GM21619 (cell line): ENCODE measurements around the gene HS6ST1.

Experiments used
- ATAC-seq: cut with Tn5 transposase; IDR thresholded peaks from one replicate; pipeline ENCODE4 v1.9.1; 2021; ENCODE audit not compliant: unreplicated experiment

The HS6ST1 gene

DNA sequence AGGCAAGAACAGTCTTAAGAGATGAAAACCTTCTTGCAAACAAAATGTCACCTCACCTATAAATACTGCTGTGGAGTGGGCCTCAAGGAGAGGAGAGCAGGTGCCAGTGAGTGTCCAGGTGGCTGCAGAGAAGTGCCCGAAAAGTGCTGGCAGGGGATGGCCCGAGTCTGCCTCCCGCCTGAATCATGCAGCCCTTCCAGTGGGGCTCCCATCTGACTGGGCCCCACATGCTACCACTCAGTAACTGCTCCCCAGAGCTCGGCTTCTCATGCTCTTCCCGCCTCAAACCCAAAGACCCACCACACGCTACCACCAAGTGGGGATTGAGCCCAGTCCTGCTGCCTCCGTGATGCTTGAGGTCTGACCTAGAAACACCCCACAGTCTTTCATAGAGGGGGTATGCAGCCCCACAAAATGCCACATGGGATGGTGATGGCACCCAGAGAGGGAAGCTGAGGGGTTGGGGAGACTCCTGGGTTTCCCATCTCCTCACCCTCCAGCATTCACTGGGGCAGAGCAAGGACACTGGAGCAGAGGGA, 7.4 kb downstream of the HS6ST1 start:
- no peak for ATAC-seq

DNA sequence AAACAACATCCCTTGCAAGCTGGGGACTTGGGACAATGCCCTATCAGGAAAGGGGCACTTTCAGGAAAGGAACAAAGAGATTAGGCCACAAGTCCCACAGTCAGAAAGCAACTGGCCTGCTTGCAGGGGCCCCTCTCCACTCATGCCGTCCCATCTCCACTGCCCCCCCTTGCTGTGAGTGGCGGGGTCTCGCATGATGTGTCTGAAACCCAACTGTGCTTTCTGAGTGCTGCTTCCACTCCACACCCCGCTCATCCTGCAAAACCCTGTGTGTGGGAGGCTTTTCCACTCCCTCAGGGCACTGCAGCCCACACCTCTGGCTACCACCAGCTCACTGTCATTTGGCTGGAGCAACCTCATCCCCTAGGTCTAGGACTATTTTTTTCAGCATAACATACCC, 7.9 kb downstream of the HS6ST1 start:
- no peak for ATAC-seq

DNA sequence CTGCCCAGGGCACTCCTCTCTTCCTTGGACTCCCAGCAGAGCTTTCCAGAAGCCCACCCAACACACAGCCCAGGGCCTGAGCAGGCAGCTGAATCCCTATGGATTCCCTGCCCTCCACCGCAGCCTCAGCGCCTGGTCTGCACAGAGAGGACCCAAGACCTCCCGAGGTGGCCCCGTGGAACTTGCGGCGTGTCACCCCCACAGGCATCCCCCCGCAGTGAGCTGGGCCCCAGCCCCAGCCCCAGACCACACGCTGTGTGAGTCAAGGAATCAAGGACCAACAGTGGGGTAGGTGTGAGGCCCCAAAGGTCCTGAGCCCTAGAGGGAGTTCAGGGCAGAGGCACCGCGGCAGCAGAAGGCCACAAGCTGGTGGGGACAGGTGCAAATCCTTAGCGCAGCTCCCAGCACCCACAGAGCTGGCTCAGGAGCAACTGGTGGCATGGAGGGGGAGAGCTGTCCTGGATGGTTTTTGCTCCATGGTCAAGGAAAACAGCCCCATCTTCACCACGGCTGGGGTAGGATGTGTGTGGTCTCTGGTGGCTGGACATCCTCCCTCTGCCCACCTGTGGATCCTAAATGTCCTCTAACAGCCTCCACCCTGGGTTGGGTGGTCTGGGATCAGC, 8.5 kb downstream of the HS6ST1 start:
- no peak for ATAC-seq

DNA sequence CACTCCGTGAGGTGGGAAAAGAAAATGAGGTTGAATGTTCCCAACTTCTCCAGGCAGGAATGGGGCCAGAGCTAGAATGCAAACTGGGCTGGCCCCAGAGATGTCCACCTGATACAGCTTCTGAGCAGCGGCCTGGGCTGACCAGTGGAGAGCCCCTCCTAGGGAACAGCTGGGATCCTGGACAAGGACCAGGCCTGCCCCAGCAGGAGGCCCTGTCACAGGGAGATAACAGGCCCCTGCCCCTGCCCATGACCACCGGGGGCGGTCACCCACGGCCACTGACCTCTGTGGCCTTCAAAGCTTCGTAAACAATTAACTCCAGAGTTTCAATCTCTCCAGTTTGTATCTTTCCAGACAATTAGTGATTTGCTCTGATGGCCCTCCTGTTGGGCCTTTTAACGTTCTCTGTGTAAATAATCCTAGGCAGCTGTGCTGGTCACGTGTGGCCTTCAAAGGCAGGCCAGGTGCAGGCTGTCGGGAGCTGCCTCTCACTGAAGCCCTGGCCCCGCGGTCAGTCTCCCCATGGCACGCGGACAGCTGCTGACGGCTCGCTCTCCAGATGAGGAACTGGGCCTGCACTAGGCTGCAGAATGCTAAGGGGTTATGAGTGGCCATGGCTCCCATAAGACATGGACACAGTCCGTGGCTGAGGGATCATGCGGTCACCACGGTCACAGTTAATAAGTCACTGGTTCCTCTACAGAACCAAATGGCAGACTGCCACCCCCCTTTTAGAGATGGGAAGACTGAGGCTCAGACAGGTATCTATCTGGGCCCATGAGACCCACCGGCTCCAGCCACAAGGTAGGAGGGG, 9.2 kb downstream of the HS6ST1 start:
- ATAC-seq: no peak

DNA sequence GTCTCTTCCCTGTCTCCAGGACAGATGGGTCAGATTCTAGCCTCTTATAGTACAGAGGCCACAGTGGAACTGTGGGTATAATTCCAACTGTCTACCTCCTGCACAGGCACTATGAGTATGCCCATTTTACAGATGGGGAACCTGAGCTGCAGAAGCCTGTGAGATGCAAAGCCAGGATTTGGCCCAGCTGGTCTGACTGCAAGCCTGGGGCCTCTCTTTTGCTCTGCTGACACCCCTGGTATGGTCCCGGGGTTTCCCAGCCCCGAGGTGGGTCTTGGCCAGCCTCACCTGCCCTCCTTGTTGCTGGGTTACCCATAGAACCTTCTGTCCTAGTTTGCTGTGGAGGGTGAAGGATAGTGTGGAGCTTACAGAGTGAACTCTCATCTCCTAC, 9.8 kb downstream of the HS6ST1 start:
- ATAC-seq: no peak

DNA sequence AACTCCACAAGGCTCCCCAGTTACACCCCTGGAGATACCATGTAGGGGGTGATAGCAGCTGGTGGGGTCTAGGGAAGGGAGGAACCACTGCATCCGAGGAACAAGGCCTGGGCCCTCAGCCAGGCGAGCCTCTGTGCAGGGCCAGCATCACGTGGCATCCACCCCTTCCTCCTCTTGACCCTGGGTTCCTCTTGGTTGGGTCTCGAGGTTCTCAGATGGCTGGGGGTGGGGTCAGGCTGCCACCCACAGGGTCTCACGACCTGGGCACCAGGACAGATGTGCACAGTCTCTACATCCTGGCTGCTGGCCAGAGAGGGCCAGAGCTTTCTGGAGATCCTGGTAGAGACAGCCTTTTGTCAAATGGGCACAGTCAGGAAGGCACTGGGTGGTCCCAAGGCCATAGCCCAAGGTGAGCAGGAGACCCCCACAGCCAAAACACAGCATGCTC, 10.4 kb downstream of the HS6ST1 start:
- no peak for ATAC-seq

DNA sequence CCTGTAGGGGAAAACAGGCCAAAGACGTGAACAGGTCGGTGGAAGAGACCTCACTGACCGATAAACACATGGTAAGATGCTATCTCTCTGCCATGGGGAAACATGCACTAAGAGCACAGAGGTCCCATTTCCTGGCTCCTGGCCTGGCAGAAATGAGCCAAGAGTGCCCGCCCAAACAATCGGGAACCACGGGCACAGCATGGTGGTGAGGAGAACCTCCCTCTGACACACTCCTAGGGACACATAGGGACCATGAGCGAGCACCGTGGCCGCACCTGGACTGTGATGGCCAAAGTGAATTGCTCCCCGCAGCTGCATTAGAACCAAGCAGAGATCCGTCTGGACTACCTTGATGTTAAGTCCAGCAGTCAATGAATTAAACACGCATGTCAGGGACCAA, 11.1 kb downstream of the HS6ST1 start:
- no peak for ATAC-seq

DNA sequence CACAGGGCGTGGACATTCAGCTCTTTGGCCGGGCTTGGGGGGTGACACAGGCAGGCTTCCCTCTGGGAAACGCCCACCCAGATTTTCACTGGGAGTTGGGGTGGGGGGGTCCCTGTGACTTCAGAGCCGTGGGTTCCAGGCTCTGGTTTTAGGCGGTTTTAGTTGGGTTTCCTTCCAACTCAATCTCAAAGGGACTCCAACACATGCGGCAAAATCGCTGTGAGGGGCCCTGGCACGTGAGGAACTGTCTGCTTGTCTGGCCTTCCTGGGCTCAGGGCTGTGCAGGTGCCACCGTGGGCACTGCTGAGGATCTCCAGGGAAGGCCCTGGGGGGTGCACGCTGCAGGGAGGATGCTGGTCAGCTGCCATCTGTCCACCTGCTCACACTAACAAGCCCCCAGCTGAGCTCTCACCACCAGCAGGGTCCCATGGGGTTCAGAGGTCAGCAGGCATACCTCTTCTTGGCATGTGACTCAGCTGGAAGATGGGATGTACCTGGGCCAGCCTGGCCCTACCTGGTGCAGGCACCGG, 11.7 kb downstream of the HS6ST1 start:
- ATAC-seq: no peak

DNA sequence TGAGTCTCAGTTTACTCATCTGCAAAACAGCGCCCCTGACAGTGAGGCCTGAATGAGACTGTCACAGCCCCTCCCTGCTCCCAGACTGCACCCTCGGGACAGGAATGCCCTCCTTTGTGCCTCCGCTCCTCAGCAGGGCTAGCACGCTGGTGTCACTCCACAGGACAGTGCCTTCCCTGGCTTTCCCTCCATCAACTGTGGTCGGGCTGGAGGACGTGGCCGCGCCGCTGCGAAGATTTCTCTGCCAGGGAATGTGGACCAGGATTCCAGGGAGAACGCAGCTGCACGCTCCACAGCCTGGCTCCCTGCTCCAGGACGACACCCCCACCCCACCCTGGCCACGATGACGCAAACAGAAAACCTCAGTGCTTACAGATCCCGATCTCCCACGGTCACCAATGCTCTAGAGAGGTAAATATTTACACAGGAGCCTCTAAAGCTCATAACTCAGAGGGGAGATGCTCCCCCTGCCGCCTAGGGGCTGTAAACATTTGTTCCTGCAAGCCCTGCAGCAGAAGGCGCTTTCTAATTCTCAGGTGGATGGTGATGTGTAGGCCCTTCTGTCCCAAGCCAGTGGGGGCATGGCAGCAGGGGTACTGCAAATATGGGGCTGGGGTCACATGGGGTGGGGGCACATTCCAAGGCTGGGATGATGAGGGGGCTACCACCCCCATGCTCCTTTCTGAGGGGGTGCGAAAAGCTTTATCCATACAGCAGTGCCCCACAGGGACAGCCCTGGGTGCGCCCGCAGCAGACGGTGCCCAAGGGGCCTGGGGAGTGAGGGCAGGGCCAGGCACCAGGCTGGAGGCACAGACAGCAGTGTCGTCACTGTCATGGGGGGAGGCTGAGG, 12.4 kb downstream of the HS6ST1 start:
- no peak for ATAC-seq

DNA sequence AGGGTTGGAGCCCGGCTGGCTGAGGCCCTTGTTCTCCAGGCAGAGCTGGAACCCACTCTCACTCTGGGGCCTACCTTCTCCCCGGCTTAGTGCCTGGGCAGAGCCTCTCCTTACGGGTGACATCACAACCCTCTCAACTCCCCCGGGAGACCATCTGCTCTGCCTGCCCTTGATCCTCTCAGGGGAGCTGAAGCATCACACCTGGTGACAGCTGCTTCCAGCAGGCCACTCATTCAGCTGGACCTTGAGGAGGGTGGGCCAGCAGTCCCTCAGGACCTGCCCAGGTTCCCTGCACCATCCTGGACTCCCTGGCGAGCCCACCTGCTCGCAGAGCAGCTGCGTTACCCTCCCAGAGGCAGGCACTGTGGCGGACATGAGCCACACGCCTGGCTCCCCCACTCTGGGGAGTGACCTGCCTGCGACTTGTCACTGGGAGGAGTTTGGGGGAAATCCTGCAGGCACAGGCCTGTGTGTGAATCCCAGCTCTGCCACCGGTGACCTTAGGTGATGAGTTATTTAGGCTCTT, 13.1 kb downstream of the HS6ST1 start:
- ATAC-seq: peak; percentile 80

DNA sequence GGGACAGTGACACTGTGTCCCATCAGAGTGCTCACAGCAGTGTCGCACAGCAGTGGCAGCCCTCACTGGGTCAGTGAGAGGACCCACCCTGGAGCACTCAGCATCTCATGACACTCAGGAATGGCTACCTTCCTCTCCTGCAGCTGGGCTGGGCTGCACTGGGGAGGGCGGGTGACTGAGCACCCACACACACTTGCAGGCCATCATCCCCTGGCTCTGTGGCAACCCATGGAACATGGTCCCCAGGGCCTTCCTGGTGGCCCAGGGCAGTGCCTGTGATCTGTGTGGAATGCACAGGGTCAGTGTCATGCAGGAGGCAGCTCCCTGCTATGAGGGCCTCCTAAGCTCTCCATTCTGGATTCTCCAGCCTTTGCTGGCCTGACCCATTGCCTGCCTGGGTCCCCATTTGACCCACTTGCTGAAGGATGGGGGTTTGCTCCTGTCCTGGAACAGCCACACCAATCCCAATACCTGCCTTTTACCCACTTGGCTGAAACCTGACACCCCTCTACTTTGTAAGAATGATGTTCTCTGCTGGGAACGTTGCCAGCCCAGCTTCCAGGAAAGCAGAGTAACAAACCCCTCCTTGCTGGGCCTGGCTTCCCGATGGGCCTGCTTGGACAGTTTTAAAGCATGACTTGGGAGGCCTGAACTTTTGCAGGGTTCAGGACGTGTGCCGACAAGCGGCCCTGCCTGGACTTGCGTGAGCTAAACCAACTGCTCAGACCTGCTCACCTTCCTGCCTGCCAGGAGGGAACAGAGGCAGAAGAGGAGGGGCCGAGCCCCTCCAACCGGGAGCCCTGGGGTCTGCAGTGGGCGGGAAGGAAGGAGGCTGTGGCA, 13.7 kb downstream of the HS6ST1 start:
- ATAC-seq: no peak

DNA sequence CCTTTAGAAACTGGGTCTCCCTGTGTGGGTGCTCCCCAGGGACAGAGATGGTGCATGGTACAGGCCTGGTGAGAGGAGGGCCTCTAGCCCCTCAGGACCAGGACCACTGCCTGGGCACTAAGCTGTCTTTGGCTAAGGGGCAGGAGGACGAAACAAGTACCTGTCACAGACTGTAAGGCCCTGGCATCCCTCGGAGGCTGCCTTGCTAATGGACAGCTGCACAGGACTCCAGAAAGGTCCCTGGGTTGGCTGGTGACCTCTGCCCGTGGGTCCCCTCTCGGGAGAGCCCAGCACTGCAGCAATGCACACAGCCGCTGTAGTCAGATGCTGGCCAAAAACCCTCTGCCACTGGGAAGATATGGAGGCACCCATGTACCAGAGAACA, 14.3 kb downstream of the HS6ST1 start:
- ATAC-seq: no peak

DNA sequence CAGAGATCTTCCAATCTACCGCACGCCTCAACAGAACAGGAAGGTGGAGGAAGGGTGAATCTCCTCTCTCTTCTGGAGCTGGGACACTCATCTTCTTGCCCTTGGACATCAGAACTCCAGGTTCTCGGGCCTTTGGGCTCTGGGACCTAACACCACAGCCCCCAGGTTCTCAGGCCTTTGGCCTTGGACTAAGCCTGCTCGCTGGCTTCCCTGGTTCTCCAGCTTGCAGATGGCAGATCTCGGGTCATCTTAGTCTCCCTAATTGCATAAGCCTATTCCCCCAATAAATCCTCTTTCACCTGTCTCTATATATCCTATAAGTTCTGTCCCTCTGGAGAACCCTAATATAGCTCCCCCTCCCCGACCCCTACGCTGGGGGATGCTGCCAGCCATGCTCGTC, 14.8 kb downstream of the HS6ST1 start:
- ATAC-seq: no peak

DNA sequence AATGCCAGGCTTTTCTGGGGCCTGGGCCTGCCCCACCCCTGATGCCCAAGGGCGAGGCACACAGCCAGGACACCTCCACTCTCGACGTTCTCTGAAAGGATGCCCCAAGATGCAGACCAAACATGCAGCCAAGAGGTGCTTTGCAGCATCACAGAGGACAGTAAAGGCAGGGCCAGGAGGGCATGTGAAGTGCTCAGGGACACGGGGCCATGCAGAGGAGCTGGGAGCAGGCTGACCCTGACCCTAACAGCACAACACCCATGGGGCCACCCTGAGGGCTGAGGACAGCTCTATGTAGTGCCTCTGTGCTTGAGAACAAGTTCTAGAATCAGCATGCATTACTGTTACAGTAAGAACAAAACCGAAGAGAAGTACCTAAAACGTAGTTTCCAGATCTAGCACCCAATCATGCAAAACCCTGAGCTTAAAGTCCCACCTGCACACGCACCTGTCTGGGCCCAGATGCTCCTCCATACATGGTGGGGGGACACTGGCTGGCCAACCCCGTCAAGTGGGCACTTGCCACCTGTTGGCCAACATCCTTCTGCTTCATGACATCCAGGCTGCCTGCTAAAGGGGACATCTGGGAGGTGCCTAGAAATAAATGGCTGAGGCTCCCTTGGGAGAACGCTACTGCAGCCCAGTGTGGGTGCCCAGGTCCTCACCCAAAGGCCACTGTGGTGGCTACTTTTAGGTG, 15.4 kb downstream of the HS6ST1 start:
- no peak for ATAC-seq

DNA sequence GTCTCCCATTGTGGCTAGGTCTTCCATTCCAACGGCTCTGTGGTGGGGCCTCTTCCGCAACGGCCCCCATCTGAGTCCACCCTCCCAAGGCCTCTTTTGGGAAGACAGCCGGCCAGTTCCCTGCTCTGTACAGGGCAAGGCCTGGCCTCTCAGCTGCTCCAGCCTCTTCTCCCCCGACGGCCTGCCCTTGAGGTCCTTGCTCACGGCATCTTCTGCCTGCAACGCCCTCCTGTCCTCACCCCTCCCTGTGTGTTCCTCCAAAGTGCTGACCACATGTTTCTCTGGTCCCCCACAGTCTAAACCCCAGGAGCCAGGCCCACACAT, 16.0 kb downstream of the HS6ST1 start:
- ATAC-seq: no peak

DNA sequence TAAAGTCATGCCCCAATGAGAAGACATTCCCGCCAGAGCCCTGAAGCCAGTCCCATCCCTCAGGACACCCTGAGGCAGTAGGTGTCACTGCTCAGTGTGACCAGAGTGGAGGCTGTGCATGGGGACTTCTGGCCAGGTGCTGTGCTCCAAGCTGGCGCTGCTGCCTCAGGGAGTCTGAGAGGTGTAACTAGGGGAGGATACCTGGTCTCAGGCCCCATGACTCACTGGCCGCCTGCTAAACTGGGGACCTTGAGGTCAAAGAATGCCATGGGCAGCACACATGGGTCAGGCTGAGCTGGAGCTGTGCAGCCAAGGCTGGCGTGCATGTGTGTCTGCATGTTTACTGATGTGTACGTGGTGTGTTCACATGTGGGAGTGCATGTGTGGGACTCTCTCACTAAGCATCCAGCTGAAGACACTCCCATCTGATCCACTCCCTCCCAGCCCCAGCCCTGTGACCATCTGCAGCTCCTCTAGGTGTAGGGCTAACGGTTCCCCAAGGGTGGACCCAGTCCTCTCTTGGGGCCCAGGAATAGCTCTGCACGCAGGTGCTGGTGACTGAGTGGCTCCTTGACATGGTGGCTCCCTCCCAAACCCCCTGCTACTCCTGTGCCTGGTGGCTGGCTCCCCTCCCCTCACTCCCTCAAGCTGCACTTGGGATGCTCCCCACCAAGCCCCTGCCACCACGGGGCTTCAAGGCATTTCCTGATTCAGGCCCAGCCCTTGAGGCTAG, 16.5 kb downstream of the HS6ST1 start:
- no peak for ATAC-seq

DNA sequence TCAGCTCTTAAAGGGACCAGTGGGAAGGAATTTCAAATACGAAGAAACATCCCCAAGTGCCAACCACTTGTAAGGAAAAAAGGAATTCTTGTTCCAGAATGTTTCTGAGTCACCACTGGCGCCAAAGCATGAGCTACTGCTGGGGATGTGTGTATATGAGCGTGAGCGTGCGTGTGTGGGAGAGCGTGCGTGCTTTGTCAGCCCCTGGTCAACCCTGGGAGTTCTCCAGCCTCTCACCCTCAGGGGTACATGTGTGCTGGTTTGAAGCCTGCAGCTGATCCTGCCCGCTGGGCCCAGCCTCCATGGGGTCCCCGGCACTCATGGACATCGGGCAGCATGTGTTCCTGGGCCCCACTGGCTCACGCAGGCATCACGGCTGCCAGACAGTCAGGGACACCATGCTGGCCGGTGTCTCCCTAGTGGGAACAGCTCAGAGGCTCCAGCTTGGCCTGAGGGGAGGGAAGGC, 17.1 kb downstream of the HS6ST1 start:
- no peak for ATAC-seq

DNA sequence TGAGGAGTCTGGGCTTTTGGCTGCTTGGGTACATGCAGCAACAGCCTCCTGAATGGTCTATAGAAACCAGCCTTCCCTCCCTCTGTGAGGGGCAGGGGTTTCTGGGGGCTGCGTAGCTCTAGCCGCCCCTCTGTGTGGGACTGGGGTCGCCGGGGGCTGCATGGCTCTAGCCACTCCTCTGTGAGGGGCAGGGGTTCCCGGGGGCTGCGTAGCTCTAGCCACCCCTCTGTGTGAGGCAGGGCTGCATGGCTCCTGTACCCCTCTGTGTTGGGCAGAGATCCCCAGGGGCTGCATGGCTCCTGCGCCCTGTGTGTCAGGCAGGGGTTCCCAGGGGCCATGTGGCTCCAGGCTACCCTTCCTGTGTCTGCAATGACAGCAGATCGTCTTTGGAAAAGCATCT, 17.6 kb downstream of the HS6ST1 start:
- no peak for ATAC-seq
